HPDE6-E6E7 (cell line): Measurements from ENCODE around the gene GTF3C1.
"Not testable (repeated sequence)": the region's sequence is repeated elsewhere in the genome, so short reads cannot be mapped to it uniquely, and the experiment has no call there.

ENCODE experiments used
- DNase-seq: peaks from one replicate; pipeline ENCODE4 v3.0.0; 2011; ENCODE audit warnings: missing footprints; ENCODE audit errors: extremely low spot score

GTF3C1 gene, protein sequence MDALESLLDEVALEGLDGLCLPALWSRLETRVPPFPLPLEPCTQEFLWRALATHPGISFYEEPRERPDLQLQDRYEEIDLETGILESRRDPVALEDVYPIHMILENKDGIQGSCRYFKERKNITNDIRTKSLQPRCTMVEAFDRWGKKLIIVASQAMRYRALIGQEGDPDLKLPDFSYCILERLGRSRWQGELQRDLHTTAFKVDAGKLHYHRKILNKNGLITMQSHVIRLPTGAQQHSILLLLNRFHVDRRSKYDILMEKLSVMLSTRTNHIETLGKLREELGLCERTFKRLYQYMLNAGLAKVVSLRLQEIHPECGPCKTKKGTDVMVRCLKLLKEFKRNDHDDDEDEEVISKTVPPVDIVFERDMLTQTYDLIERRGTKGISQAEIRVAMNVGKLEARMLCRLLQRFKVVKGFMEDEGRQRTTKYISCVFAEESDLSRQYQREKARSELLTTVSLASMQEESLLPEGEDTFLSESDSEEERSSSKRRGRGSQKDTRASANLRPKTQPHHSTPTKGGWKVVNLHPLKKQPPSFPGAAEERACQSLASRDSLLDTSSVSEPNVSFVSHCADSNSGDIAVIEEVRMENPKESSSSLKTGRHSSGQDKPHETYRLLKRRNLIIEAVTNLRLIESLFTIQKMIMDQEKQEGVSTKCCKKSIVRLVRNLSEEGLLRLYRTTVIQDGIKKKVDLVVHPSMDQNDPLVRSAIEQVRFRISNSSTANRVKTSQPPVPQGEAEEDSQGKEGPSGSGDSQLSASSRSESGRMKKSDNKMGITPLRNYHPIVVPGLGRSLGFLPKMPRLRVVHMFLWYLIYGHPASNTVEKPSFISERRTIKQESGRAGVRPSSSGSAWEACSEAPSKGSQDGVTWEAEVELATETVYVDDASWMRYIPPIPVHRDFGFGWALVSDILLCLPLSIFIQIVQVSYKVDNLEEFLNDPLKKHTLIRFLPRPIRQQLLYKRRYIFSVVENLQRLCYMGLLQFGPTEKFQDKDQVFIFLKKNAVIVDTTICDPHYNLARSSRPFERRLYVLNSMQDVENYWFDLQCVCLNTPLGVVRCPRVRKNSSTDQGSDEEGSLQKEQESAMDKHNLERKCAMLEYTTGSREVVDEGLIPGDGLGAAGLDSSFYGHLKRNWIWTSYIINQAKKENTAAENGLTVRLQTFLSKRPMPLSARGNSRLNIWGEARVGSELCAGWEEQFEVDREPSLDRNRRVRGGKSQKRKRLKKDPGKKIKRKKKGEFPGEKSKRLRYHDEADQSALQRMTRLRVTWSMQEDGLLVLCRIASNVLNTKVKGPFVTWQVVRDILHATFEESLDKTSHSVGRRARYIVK (N-terminal part only)

GRCh38 chr16:27549746-27550581, at the start of gene GTF3C1, which contains the start of gene KATNIP:
Gene GTF3C1, minus strand, starts transcription at chr16:27549913. Its CDS starts 23 bp downstream, at chr16:27549890.
Gene KATNIP, plus strand, starts transcription at chr16:27550144. Its CDS starts 27 bp downstream, at chr16:27550171.
- peak; percentile 100 for DNase-seq

DNA sequence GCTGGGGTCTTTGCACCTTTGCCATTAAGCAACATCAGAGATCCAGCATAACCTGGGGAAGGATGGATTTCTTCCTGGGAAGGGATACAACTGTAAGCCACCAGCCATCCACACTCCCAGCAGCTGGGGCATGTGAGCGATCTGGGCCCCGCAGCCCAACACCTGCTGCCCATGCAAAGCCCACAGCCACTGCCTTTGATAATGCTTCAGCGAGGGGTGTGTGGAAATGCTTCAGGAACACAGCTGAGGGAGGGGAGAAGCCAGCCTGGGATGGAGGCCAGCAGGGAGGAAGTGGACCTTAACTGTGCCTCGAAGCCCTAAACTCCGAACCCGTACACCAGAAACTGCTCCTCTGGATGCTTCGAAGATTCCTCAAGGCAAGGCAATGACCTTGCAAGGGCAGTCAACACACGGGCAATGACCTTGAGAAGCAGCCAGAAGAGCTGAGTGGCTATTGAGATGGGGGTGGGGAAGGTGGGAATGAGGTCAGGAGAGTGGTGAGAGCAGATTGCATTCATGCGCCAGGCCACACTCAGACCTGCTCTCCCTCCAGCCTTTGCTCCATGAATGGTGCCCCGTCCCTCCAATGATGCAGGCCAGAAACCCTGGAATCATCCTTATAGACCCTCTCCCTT, 49.3 kb upstream of the GTF3C1 start:
- no peak for DNase-seq

DNA sequence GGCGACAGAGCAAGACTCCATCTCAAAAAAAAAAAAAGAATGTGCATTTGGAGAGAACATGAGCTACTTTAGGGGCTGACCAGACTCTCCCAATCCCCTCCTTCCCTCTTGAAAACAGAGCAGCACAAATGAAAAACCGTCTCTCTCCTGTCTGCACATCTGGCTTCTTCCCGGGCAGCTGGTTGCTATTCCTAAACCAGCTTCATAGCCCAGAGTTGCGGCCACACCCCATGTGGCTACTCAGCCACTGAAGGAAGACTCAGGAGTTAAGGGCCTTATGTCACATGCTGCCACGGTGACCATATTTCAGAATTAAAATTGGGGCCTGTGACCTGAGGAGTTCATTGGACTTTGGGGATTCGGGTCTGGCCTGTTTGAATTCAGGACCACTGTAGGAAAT, 48.5 kb upstream of the GTF3C1 start:
- DNase-seq: no peak

- no peak for DNase-seq
Observed at GRCh38 chr16:27597361-27597760, 47.6 kb upstream of the GTF3C1 start.

GRCh38 chr16:27596411-27596810, 46.7 kb upstream of the GTF3C1 start:
- DNase-seq: no peak

DNA sequence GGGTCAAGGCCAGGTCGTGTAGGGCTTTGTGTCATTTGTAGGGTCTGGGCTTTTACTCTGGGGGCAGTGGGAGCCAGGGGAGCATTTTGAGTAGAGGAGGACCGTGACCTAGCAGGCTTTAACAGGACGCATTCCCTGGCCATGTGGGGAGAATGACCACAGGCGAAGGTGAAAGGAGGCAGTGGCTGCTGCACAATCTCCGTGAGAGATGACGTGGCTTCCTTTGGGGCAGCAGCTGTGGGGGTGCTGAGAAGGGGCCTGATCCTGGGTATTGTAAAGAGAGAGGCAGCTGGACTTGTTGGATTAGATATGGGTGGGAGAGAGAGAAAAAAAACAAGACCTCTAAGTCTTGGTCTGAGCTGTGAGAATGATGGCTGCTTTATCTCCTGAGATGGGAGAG, 46.3 kb upstream of the GTF3C1 start:
- DNase-seq: no peak

- no peak for DNase-seq
Observed at GRCh38 chr16:27595475-27595874, 45.8 kb upstream of the GTF3C1 start.

- DNase-seq: no peak
Observed at GRCh38 chr16:27591837-27592236, 42.1 kb upstream of the GTF3C1 start.

- DNase-seq: no peak
Observed at GRCh38 chr16:27588057-27588456, 38.3 kb upstream of the GTF3C1 start.

- DNase-seq: no peak
Observed at GRCh38 chr16:27586711-27587110, 37.0 kb upstream of the GTF3C1 start.

GRCh38 chr16:27585200-27585599, 35.5 kb upstream of the GTF3C1 start:
- no peak for DNase-seq

- no peak for DNase-seq
Observed at GRCh38 chr16:27583634-27584033, 33.9 kb upstream of the GTF3C1 start.

DNA sequence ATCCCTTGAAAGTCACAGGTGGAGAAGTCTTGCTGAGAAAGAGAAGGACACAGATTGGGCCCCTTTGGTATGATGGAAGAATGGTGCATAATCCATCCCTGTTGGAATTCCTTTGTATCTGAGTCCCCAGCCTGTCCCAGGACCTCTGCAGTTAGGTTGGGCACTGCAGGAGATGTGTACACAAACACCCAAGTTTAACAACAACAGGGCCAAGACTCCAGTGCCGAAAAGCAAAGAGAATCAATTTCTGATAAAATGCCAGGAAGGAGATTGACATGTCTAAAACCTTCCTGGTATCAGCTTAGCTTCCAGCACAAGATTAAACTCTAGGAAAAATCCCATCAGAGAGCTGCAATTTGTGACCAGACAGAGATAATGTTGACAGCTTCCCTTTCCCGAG, 33.2 kb upstream of the GTF3C1 start:
- DNase-seq: no peak

GRCh38 chr16:27579087-27579980, 29.6 kb upstream of the GTF3C1 start:
- peak; percentile 34 for DNase-seq

GRCh38 chr16:27576729-27577128, 27.0 kb upstream of the GTF3C1 start:
- peak; percentile 14 for DNase-seq

DNA sequence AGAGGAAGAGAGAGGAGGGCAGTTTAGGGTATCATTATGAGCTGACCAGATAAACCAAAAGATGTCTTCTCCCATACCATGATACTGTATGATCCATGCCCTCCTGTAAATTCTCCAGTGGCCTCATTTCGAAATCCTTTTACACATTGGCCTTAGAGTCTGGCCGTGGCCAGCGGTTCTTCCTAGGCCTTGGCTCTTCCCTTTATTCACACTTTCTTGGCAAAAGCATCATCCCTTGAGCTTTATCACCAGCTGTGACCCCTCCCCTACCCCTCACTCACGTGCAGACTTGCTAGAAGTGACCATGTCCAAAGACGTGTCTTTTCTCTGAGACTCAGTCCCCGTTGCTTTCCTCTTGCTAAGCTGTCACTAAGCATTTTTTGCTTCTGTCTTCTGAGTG, 23.0 kb upstream of the GTF3C1 start:
- no peak for DNase-seq

- DNase-seq: no peak
Observed at GRCh38 chr16:27571433-27572326, 22.0 kb upstream of the GTF3C1 start.

DNA sequence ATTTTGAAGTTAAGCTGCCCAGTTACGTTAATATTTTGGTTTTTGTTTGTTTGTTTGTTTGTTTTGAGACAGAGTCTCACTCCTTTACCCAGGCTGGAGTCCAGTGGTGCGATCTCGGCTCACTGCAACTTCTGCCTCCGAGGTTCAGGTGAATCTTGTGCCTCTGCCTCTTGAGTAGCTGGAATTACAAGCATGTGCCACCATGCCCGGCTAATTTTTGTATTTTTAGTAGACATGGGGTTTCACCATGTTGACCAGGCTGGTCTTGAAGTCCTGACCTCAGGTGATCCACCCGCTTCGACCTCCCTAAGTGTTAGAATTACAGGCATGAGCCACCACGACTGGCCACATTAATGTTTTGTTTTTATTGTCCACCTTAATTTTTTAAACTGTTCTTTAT, 21.3 kb upstream of the GTF3C1 start:
- DNase-seq: not testable (repeated sequence)
